ENCODE results near the gene GAGE10. TPM values are rescaled to one million over a fixed set of nuclear protein-coding genes. Genes with fewer than 3 reads are reported as not detected.
"Not testable (repeated sequence)": the region's sequence is repeated elsewhere in the genome, so short reads cannot be mapped to it uniquely, and the experiment has no call there.

GAGE10 gene
- total RNA-seq, 4 donors from 2014 or later, result not detected

GRCh38 chrX:49300703-49301102 lies 2.7 kb upstream of the GAGE10 start:
- no peak overlapping the region for H3K27ac ChIP-seq
- H3K4me1 ChIP-seq, result no peaks in the 10 kb centered on the region
- H3K9me3 ChIP-seq, result no peaks in the 10 kb centered on the region
- no peaks in the 10 kb centered on the region for H3K27me3 ChIP-seq
- no peaks in the 10 kb centered on the region for H3K36me3 ChIP-seq
- TF ChIP-seq CTCF (IDR thresholded peaks at IDR 0.05), result no peak
- TF ChIP-seq EP300 (IDR thresholded peaks at IDR 0.05), result no peak
- no peak for TF ChIP-seq POLR2AphosphoS5 (IDR thresholded peaks at IDR 0.05)
- TF ChIP-seq POLR2A (IDR thresholded peaks at IDR 0.05), result no peak
- 79% methylated on average over 1 of the region's 1 CpG for whole genome bisulfite sequencing
- no peak for DNase-seq (ENCODE audit: low spot score in 2 of 2)
- H3K4me3 ChIP-seq, result no peak overlapping the region

GRCh38 chrX:49307775-49308174 lies 4.3 kb downstream of the GAGE10 start:
- H3K36me3 ChIP-seq; H3K27ac ChIP-seq; H3K4me3 ChIP-seq; H3K27me3 ChIP-seq; H3K9me3 ChIP-seq; DNase-seq (ENCODE audit: low spot score in 2 of 2); H3K4me1 ChIP-seq: not testable (repeated sequence)
- WGBS, result 56% methylated on average over 2 of the region's 2 CpGs

- H3K36me3 ChIP-seq, result no peaks in the 10 kb centered on the region
- no peaks in the 10 kb centered on the region for H3K27me3 ChIP-seq
- DNase-seq (ENCODE audit: low spot score in 2 of 2), result no peak
- 44% methylated on average over 15 of the region's 15 CpGs for WGBS
- peak overlapping the region; percentile 56 for H3K27ac ChIP-seq
- H3K4me3 ChIP-seq, result peak overlapping the region; percentile 42
- H3K9me3 ChIP-seq, result no peaks in the 10 kb centered on the region
- TF ChIP-seq POLR2AphosphoS5 (IDR thresholded peaks at IDR 0.05), result no peak
- TF ChIP-seq POLR2A (IDR thresholded peaks at IDR 0.05), result no peak
- no peak for TF ChIP-seq CTCF (IDR thresholded peaks at IDR 0.05)
- no peak for TF ChIP-seq EP300 (IDR thresholded peaks at IDR 0.05)
- H3K4me1 ChIP-seq, result peaks cover 8% of the 10 kb centered on the region
Measured at GRCh38 chrX:49308604-49309269, 5.3 kb downstream of the GAGE10 start.

GRCh38 chrX:49309401-49309981 lies 6.0 kb downstream of the GAGE10 start:
- peak overlapping the region; percentile 56 for H3K27ac ChIP-seq
- 19% methylated on average over 8 of the region's 8 CpGs for WGBS
- H3K4me3 ChIP-seq, result peak overlapping the region; percentile 42
- peaks cover 8% of the 10 kb centered on the region for H3K4me1 ChIP-seq
- H3K27me3 ChIP-seq, result no peaks in the 10 kb centered on the region
- DNase-seq (ENCODE audit: low spot score in 2 of 2), result no peak
- H3K9me3 ChIP-seq, result no peaks in the 10 kb centered on the region
- no peaks in the 10 kb centered on the region for H3K36me3 ChIP-seq
- TF ChIP-seq CTCF (IDR thresholded peaks at IDR 0.05), result no peak
- no peak for TF ChIP-seq POLR2AphosphoS5 (IDR thresholded peaks at IDR 0.05)
- TF ChIP-seq EP300 (IDR thresholded peaks at IDR 0.05), result no peak
- TF ChIP-seq POLR2A (IDR thresholded peaks at IDR 0.05), result no peak

GRCh38 chrX:49310371-49310770 lies 6.9 kb downstream of the GAGE10 start:
- peak overlapping the region; percentile 42 for H3K4me3 ChIP-seq
- no peak overlapping the region for H3K27ac ChIP-seq
- 69% methylated on average over 18 of the region's 18 CpGs for WGBS
- H3K27me3 ChIP-seq, result no peaks in the 10 kb centered on the region
- TF ChIP-seq POLR2A (IDR thresholded peaks at IDR 0.05) (no peak), POLR2AphosphoS5 (IDR thresholded peaks at IDR 0.05) (no peak), CTCF (IDR thresholded peaks at IDR 0.05) (no peak), EP300 (IDR thresholded peaks at IDR 0.05) (no peak)
- DNase-seq (ENCODE audit: low spot score in 2 of 2), result no peak
- no peaks in the 10 kb centered on the region for H3K9me3 ChIP-seq
- H3K36me3 ChIP-seq, result no peaks in the 10 kb centered on the region
- H3K4me1 ChIP-seq, result peaks cover 8% of the 10 kb centered on the region

Data from suprapubic skin (tissue), 4 donors.